GM19328 (cell line): Measurements from ENCODE around the gene ACAT1.
"Not testable (repeated sequence)": the region's sequence is repeated elsewhere in the genome, so short reads cannot be mapped to it uniquely, and the experiment has no call there.

Experiments used
- ATAC-seq: cut with Tn5 transposase; IDR thresholded peaks from one replicate; pipeline ENCODE4 v1.9.1; 2021; ENCODE audit warnings: mild to moderate bottlenecking, moderate library complexity; ENCODE audit not compliant: unreplicated experiment

ACAT1 gene

DNA sequence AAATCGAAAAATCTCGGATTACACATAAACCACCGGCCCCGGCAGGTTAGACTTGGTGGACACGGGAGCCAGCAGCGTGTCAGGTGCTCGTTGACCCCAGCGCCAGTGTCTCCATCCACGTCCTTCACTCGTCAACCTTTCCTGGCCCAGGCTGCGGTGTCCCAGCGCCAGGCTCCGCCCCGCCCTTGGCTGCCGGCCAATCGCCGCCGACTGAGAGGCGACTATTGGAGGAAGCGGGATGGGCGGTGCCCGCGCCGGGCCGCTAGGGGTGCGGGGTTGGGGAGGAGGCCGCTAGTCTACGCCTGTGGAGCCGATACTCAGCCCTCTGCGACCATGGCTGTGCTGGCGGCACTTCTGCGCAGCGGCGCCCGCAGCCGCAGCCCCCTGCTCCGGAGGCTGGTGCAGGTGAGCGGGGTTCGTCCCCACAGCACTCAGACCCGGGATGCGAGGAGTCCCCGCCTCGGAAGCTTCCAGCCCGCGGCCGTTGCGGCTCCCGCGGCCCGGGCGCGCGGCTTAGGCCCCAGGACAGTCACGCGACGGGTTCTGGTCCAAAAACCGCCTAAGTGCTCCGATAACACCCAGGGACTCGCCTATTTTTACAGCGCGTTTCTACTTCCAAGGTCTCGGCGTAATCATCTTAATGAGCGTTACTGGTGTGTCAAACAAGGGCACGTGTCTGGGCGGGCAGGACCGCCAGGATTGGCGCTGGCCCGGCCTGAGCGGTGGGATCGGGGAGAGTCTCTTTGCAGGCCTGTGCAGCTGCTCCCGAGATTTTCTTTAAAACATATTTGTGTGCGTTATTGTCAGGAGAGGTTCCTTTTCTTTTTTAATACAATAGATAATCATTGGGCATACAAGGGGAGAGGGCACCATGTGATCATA is at the start of gene ACAT1:
ACAT1 (plus strand) TSS at position 294 of the 882 bp plus-strand sequence; CDS start at position 334, 40 bp downstream.
- ATAC-seq, result peak; percentile 95

DNA sequence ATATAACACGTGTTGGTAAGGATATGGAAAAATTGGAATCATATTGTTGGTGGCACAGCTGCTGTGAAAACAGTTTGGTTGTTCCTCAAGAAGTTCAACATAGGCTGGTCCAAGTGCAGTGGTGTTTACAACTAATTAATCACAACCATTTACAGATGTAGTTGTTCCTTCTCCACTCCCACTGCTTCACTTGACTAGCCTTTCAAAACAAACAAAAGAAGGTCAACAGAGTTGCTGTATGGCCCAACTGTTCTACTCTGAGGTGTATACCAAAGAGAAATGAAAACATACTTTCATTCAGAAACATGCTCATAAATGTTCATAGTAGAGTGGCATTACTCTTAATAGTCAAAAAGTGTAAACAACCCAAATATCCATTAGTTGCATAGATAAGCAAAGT is 36.6 kb upstream of the ACAT1 start:
- ATAC-seq, result no peak

DNA sequence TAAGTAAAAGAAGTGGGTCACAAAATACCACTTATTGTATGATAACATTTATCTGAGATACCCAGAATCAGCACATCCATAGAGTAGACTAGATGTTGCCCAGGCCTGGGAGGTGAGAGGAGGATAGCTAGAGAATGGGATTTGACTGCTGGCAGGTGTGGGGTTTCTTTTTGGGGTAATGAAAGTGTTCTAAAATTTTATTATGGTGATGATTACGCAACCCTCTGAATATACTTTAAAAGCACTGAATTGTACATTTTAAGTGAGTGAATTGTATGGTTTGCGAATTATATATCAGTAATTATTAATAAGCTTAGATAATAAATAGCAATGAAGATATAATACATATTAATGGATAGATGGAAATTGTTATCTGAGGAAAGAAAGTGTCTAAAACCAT is 35.7 kb upstream of the ACAT1 start:
- no peak for ATAC-seq

DNA sequence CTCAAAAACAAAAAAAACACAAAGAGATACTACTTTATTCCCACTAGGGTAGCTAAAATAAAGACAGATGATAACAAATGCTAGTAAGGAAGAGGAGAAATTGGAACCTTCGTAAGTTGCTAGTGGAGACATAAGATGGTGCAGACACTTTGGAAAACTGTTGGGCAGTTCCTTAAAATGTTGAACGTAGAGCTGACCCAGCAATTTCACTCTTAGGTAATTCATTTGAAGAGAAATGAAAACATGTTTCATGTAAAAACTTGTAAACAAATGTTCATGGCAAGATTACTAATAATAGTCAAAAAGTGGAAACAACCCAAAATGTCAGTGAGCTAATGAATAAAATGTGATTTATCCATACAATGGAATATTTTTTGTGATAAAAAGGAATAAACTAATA is 29.2 kb upstream of the ACAT1 start:
- ATAC-seq, result no peak

DNA sequence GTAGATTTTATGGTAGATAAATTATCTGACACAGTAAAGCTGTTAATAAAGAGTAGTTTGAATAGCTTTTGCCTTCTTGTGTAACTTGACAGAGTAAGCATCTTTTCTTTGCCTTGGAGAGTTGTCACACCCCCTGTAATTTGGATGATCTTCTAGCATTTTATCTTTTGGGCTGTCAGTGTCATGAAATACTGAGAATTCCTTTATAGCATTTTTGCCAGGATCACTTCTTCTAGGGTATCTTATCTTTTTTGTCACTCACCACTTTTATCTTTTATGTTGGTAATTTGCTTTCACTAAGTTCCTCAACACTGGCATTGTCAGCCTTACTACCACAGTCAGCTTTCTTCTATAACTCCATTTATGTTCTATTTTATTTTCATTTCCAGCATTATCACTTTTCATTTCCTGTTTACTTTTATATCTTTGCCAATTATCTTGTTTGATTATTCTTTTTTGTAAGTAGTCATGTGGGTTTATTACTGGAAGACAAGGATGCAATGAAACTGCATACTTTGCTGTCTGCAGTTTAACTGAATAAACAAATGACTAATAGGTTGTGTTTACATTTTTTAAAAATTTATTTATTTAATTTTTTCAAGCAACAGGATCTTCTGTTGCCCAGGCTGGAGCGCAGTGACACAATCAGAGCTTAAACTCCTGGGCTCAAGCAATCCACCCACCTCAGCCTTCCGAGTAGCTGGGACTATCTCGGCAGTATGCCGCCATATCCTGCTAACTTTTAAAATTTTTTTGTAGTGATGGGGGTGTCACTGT is 28.1 kb upstream of the ACAT1 start:
- no peak for ATAC-seq

DNA sequence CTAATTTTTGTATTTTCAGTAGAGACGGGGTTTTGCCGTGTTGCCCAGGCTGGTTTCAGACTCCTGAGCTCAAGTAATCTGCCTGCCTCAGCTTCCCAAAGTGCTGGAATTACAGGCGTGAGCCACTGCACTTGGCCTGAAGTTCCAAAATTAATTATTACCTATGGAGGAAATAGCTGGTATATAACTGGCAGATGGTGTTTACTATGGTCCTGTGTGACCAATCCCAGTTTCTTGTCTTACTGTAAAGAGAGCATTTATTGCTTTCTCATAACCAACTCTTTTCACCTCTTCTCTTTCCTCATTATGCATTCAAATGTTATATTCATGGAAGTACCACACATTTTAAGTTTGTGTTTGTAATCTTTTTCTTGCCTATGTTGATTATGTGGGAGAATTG is 24.2 kb upstream of the ACAT1 start:
- no peak for ATAC-seq

DNA sequence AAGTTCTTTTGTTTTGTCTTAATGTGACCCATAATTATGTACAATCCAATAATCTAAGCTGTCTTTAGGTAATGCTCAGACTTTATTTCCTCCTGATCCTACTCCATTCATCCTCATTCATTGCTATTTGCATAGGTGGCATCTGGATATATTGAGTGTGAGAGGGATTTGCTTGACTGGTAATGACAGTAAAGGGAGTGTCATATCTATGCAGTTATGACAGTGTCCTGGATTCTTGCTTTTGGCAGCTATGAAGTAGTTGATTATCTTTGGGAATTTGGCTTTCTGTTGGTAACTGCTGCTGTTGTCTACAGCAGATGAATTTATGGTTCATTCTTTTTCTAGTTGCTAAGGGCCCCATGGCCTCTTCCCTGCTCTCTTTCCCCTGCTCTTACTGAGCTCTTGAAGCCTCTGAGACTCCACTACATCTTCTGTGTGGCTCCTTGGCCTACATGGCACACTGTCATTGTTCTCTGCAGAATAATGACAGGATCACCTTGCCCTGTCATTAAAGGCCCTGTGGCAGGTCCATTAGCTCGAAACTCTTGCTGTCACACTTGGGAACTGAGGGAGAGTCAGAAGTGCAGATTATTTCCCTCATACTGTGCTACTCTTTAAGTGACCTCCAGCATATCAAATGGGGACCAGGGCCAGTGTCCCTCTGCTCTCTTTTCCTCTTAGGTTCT is 20.1 kb upstream of the ACAT1 start:
- ATAC-seq, result no peak

DNA sequence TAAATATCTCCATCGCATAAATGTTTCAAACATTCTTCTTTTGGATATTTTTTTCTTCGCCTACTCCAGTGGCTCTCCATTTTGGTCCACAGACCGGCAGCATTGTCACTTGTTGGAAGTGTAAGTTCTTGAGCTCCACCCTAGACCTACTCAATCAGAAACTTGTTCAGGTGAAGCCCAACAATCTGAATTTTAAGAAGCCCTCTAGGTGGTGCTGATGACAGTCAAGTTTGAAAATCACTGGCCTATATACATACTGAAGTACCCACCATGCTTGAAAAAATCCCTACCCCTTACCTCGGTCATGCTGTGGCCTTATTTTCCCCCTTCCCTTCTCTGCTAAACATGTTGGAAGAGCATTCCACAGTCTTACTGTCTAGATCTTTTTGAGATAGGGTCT is 10.2 kb upstream of the ACAT1 start:
- no peak for ATAC-seq

DNA sequence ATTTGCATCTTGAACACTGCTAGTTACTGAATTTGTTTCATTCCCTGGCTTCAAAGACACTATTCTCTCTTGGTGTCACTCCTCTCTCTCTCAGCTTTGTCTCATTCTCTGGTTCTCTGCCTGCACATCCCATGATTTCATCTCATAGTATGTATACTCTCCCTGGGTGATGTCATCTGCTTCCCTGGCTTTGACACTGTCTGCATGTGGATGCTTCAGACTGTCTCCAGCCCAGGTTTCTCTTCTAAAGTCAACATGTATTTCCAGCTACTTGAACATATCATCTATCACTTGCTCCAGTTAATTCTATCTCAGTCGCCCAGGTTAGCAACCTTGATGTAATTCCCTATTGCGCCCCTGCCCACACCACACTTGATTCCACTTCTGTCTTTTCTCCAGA is 9.3 kb upstream of the ACAT1 start:
- no peak for ATAC-seq

DNA sequence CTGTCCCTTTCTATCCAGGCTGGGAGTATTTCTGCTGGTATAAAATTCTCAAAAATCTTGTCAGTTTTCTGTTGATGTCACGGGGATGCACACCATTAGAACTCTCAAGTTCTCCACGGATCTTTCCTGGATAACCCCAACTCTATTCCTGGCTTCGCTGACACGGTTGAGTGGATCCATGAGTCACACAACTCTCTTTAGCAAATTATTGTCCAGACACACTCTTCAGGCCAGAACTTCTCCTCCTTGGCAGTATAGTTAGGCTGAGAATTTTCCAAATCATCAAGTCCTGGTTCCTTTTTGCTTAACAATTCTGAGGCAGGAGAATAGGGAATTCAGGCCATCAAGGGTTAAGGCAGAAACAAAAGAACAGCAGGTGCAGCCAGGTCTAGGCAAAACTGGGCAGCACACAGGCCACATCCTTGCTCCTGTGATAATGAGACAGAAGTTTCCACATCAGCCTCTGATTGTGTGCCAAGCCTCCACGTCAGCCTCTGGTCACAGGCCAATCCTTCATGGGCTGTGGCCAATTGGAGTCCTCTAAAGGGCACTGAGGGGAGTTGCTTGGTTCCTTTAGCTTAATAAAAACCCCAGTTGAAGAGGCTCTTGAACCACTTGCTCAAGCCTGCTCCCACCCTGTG is 5.7 kb upstream of the ACAT1 start:
- no peak for ATAC-seq

DNA sequence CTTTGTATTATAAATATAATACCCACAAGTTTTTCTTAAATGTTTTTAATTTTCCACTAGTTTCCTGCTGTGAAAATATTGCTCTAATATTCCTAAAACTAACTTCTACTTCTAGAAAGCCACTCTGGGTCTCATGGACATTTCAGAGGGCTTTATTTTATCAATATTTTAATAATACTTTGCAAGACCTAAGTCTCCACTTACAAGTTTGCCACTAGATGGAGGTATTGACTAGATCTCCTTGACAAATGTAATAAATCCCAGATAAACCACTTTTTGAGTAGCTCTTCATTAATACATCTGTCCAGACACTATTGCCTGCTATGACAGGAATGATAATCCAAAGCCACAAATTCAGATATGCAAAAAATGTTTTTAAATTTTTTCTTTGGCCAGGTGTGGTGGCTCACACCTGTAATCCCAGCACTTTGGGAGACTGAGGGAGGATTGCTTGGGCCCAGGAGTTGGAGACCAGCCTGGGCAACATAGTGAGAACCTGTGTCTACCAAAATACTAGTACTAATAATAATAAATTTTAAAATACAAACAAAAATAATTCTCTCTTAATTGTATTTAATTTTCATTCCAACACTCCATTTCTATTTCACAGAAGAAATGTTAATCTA is 3.5 kb upstream of the ACAT1 start:
- ATAC-seq, result no peak

DNA sequence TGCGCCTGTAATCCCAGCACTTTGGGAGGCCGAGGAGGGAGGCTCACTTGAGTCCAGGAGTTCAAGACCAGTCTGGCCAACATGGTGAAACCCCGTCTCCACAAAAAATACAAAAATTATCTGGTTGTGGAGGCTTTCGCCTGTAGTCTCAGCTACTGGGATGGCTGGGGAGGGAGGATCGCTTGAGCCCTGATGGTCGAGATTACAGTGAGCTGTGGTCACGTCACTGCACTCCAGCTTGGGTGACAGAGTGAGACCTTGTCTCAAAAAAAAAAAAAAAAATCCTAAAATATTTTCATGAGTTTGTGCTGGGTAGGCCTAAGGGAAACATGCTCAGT is 462 bp upstream of the ACAT1 start:
- ATAC-seq, result not testable (repeated sequence)

DNA sequence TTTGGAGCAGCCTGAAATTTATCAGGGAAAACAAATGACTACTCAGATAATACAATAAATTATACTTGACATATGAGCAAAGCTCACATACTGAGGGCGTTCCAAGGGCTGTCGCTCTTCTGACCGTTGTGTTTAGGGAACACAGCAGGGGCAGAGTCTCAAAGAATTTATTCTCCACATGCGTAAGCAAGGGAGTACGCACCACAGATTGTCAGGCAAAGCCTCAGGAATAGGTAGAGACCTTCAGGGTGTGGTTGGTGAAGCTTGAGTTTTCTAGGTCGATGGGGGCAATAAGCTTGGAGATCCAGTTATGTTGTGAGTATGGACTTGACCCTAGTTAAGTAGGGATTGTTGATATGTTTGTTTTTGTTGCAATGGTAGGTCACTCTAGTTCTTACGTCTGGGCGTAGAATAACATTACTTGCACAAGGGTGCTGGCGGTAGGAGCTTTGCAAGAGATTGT is 830 bp downstream of the ACAT1 start:
- ATAC-seq, result no peak

DNA sequence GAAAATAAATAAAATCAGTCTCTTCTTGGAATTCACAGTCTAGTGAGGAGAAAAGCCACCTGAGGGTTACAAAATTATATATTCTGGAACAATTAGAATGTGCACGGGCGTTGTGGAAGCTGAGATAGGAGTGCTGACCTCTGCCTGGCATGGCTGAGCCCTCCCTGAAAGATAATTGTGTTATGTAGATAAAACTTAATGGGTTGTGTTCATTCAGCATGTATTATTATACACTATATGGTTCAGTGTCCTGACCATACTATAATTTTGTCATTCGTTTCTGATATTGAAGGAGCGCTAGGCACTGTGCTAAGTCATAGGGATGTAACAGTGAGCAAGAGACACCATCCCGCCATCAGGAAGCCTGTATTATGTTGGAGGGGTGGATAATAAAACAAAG is 3.7 kb downstream of the ACAT1 start:
- no peak for ATAC-seq

DNA sequence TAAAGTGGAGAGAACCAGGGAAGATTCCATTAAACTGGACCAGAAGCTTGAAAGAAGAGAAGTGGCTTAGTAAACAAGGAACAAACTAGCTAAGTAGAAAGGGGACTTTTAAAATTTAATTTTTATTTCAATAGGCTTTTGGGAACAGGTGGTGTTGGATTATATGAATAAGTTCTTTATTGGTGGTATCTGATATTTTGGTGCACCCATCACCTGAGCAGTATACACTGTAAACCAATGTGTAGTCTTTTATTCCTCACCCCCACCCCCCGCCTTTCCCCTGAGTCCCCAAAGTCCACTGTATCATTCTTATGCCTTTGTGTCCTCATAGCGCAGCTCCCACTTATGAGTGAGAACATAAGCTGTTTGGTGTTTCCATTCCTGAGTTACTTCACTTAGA is 7.4 kb downstream of the ACAT1 start:
- ATAC-seq, result no peak

DNA sequence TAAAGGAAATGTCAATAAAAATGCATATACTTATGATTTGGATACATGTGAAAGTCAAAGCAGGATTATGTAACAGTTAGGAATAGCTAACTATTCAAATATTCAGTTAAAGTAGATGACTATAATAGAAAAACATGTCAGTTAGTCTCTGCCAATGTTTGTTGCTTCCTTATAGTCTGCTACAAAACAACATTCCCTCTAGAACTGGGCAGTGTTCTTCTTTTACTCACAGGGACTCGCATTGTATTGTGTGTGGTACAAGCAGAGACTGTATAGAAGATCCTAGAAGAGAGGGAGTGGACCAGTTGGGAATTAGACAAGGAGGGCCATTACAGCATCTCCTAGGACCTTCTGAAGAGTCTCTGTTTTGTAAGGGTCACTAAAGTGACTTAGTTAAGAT is 10.6 kb downstream of the ACAT1 start:
- no peak for ATAC-seq

DNA sequence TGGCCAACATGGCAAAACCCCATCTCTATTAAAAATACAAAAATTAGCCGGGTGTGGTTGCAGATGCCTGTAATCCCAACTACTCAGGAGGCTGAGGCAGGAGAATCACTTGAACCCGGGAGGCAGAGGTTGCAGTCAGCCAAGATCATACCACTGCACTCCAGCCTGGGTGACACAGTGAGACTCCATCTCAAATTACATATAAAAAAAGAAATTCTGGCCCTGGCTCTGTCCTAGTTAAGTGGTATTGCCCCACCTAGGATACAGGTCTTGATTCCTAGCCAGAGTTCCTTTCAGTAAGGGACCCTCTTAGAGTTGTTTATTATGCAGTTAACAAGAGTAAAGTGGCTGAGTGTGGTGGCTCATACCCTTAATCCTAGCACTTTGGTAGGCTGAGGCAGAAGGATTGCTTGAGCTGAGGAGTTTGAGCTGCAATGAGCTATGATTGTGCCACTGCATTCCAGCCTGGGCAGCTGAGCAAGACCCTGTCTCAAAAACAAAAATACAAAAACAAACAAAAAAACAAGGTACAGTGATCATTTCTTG is 11.7 kb downstream of the ACAT1 start:
- ATAC-seq, result not testable (repeated sequence)

DNA sequence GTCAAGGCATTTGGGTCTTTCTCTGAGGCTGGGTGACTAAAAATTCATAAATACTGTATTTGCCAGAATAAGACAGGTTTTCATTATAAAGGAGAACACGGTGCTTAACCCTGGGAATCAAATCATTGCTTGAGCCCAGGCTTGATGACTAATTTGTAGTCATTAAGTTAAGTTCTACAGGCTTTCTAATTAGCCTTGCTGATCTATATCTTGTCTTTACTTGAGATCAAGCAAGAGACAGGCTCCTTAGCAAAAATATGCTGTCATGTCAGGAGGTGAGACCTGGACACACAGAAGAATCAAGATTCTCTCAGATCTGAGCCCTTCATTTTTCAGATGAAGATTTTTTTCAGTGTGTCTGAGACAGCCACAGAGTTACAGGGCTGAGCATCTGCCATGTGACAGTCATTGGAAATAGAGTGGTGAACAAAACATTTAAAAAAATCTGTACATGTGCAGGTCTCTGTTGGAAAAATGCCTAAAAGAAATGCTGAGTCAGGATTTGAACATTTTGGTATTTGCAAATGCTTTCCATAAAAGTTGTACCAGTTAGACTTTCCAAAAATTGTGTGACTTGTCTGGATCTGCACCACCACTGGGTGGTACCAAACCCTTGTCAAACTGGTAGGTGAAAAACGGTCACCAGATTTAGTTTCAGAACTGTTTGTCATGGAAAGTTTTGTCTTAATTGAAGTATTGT is 14.6 kb downstream of the ACAT1 start:
- no peak for ATAC-seq

DNA sequence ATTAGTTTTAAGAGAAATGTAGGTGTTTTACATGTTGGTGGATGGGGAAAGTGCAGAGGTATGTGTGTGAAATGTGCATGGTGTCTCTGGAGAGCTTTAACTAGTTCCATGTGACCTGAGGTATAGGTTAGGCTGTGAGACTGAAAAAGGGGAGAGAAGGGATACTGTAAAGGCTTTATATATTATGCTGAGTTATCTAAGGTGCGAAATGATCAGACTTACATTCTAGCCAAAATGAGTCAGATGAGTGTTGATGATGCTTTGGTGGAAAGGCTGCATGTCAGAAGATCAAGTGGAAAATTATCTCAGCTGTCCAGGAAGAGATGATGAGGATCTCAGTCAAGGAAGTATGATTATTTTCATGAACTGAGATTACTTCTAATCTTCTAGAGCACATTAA is 15.8 kb downstream of the ACAT1 start:
- no peak for ATAC-seq

DNA sequence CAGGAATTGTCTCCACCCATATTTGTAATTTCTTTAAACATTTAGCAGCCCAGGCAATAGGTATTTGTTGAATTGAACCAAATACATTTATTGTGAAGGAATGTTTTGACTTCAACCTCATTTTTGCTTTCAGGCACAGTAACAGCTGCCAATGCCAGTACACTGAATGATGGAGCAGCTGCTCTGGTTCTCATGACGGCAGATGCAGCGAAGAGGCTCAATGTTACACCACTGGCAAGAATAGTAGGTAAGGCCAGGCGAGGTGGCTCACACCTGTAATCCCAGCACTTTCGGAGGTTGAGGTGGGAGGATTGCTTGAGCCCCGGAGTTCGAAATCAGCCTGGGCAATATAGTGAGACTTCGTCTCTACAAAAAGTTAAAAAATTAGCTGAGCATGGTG is 20.9 kb downstream of the ACAT1 start:
- no peak for ATAC-seq
